GM20000 (cell line): ENCODE data around the gene TENM3.

Experiments used
- DNase-seq: peaks from one replicate; pipeline ENCODE4 v3.0.0; 2012; ENCODE audit warnings: low spot score
- CTCF ChIP-seq: IDR thresholded peaks from 2 replicates; pipeline ENCODE4 v1.5.1; 2012; ENCODE audit warnings: mild to moderate bottlenecking, control low read depth; ENCODE audit errors: extremely low read depth, missing control alignments

TENM3 gene

GRCh38 chr4:182248295-182248694, 5.1 kb downstream of the TENM3 start:
- DNase-seq = no peak
- no peak for TF ChIP-seq CTCF

DNA sequence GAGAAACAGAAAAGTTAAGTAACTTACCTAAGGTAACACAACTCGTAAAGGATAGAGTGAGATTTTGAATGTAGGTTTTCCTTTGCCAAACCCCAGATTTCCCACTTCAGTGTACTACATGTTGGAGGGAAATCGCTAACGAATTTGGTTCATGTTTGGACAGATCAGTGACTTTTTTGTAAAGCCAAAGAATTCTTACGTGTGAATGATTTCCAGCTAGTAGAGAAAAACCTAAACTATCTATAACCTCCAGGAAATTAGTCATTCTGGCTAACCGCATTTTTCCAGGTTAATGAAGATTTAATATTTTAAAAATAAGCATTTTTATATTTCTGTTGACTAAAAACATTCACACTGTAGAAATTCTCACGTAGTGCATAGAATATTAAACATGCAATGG, 7.2 kb downstream of the TENM3 start:
- TF ChIP-seq CTCF = no peak
- DNase-seq = no peak

- no peak for TF ChIP-seq CTCF
- no peak for DNase-seq
Measured at GRCh38 chr4:182251116-182251515, 7.9 kb downstream of the TENM3 start.

- TF ChIP-seq CTCF = no peak
- no peak for DNase-seq
Measured at GRCh38 chr4:182252220-182252619, 9.0 kb downstream of the TENM3 start.

GRCh38 chr4:182254026-182254780, 11.0 kb downstream of the TENM3 start:
- TF ChIP-seq CTCF = no peak
- no peak for DNase-seq

- TF ChIP-seq CTCF = no peak
- no peak for DNase-seq
Measured at GRCh38 chr4:182255441-182256190, 12.4 kb downstream of the TENM3 start.

DNA sequence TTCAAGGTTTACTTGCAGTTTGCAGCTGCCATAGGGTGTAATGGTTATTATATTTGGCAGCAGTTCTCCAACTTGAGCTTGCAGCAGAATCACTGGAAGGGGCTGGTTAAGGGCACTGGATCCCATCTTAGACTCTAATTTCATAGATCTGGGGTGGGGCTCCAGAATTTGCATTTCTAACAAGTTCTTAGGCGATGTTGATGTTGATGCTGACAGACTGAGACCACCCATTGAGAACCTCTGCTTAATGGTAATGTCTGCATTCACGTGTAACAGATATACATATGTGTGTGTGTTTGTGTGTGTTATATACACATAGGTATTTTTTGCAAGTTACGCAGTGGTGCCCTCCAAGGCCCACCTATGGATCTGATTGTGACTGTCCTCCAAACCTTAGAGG, 13.8 kb downstream of the TENM3 start:
- DNase-seq = no peak
- no peak for TF ChIP-seq CTCF
